Endothelial cell of umbilical vein (primary cell): Measurements from ENCODE around the gene FOXF1. TPM values are rescaled to one million over a fixed set of nuclear protein-coding genes. Genes with fewer than 3 reads are reported as not detected.

ENCODE experiments used
- BruUV-seq: library from RNA; stranded (reverse); fragments of 400-500 nt; replicated peaks from 2 replicates; lab custom pipeline; 2021; lab: Mats Ljungman, UMichigan
- CTCF ChIA-PET: fragments of 300-600, 350-600 bp; sonication (Branson Sonifier 250); formaldehyde crosslinking; loops from one replicate; lab custom pipeline; 2021; ENCODE audit warnings: antibody characterized with exemption, inconsistent platforms; lab: Charles Lee
- POLR2A ChIA-PET: fragments of 300-600, 350-600 bp; sonication (Branson Sonifier 250); formaldehyde crosslinking; loops from one replicate; lab custom pipeline; 2021; ENCODE audit warnings: antibody characterized with exemption, inconsistent platforms; lab: Charles Lee
- DNase-seq: peaks from one replicate; pipeline ENCODE4 v3.0.0-alpha.2; 2011; ENCODE audit warnings: low read depth, low spot score
- FAIRE-seq: peaks from 2 replicates; lab custom pipeline; 2011; peaks lifted over from hg19 to GRCh38; lab: Jason Lieb, UNC
- H2AFZ ChIP-seq: 2 replicates; pipeline ENCODE4 v1.6.0; 2012; ENCODE audit warnings: low read depth, low read length, control low read depth, inconsistent platforms
- H3K27ac ChIP-seq: 2 replicates; pipeline ENCODE4 v1.5.1; 2011; ENCODE audit warnings: low read depth, mild to moderate bottlenecking, control low read depth, low read length, moderate library complexity; ENCODE audit not compliant: insufficient read depth
- H3K27me3 ChIP-seq, 2 experiments: 2 replicates each; pipeline versions ENCODE4 v1.6.0 to v1.6.1; 2011; ENCODE audit warnings: low read length in 2 of 2, mixed read lengths in 1 of 2; ENCODE audit not compliant: control insufficient read depth in 2 of 2, insufficient read depth in 2 of 2
- H3K36me3 ChIP-seq, 2 experiments: 2 replicates in 1 of 2; 3 replicates in 1 of 2; pipeline ENCODE4 v1.5.1; 2011; ENCODE audit warnings: low read length in 2 of 2, mild to moderate bottlenecking in 1 of 2, moderate library complexity in 1 of 2; ENCODE audit not compliant: control insufficient read depth in 2 of 2, insufficient read depth in 2 of 2; ENCODE audit errors: extremely low read depth in 1 of 2
- H3K4me1 ChIP-seq: 3 replicates; pipeline ENCODE4 v1.5.1; 2011; ENCODE audit warnings: mild to moderate bottlenecking, low read length; ENCODE audit not compliant: control insufficient read depth, insufficient read depth; ENCODE audit errors: extremely low read depth
- H3K4me2 ChIP-seq: 2 replicates; pipeline ENCODE4 v1.6.1; 2011; ENCODE audit warnings: low read length, control low read depth, mixed read lengths; ENCODE audit not compliant: insufficient read depth
- H3K4me3 ChIP-seq, 3 experiments: fragments of 200-600 bp in 1 of 3; sonication (generic), shearing (Covaris generic) in 1 of 3; replicated peaks in 1 of 3; 2 replicates each; pipeline ENCODE4 v1.5.1; 2011 to 2016; ENCODE audit warnings: control low read depth in 3 of 3, low read length in 3 of 3, mild to moderate bottlenecking in 2 of 3, inconsistent platforms in 1 of 3, low read depth in 1 of 3, moderate library complexity in 1 of 3; ENCODE audit not compliant: insufficient read depth in 1 of 3
- H3K79me2 ChIP-seq: 2 replicates; pipeline ENCODE4 v1.6.0; 2012; ENCODE audit warnings: low read length, inconsistent platforms; ENCODE audit not compliant: control insufficient read depth, insufficient read depth
- H3K9ac ChIP-seq: replicated peaks from 2 replicates; pipeline ENCODE3; 2011; ENCODE audit warnings: low read length, control low read depth; ENCODE audit not compliant: insufficient read depth; ENCODE audit errors: extremely low read depth
- H3K9me1 ChIP-seq: replicated peaks from 3 replicates; pipeline ENCODE4 v1.6.0; 2011; ENCODE audit warnings: mild to moderate bottlenecking, low read length; ENCODE audit not compliant: control insufficient read depth, insufficient read depth; ENCODE audit errors: extremely low read depth
- H3K9me3 ChIP-seq: replicated peaks from 2 replicates; pipeline ENCODE4 v1.5.1; 2012; ENCODE audit warnings: low read length, inconsistent platforms; ENCODE audit not compliant: control insufficient read depth, insufficient read depth
- H4K20me1 ChIP-seq: replicated peaks from 2 replicates; pipeline ENCODE3; 2011; ENCODE audit warnings: mild to moderate bottlenecking, low read length; ENCODE audit not compliant: control insufficient read depth, insufficient read depth; ENCODE audit errors: extremely low read depth
- EZH2 ChIP-seq: IDR thresholded peaks from 2 replicates; pipeline ENCODE4 v1.6.1; 2012; ENCODE audit warnings: borderline replicate concordance, low read depth, mild to moderate bottlenecking, moderate library complexity, low read length, inconsistent platforms; ENCODE audit not compliant: severe bottlenecking
- FOS ChIP-seq: IDR thresholded peaks from 2 replicates; pipeline ENCODE4 v1.6.1; 2011; ENCODE audit warnings: mild to moderate bottlenecking, low read length, moderate library complexity, borderline replicate concordance; ENCODE audit not compliant: insufficient read depth
- GATA2 ChIP-seq: IDR thresholded peaks from 2 replicates; pipeline ENCODE4 v1.7.0; 2011; ENCODE audit warnings: low read depth, mild to moderate bottlenecking, moderate library complexity, mixed read lengths, low read length; ENCODE audit not compliant: insufficient read length, insufficient read depth
- JUN ChIP-seq: IDR thresholded peaks from 2 replicates; pipeline ENCODE4 v1.6.1; 2011; ENCODE audit warnings: borderline replicate concordance, low read depth; ENCODE audit not compliant: insufficient read length, insufficient read depth
- MYC ChIP-seq: IDR thresholded peaks from one replicate; pipeline ENCODE4 v1.6.1; 2011; ENCODE audit warnings: mild to moderate bottlenecking, low read depth, low read length
- POLR2A ChIP-seq: IDR thresholded peaks from 2 replicates; pipeline ENCODE4 v1.6.1; 2012; ENCODE audit warnings: low read depth, mild to moderate bottlenecking, control low read depth, low read length
- POLR2AphosphoS5 ChIP-seq: IDR thresholded peaks from 2 replicates; pipeline ENCODE4 v1.6.1; 2012; ENCODE audit warnings: low read depth, mild to moderate bottlenecking, control low read depth, low read length, moderate library complexity; ENCODE audit not compliant: insufficient read depth
- dilution Hi-C: fragments of 300-500 bp; cut with MboI; formaldehyde crosslinking; loops from one replicate; pipeline ENCODE4 v1.15.0; 2019; ENCODE audit warnings: low sequenced_read_pairs; ENCODE audit not compliant: extremely low pct_ligation_motif_present
- intact Hi-C: fragments of 100-400 bp; cut with micrococcal nuclease; formaldehyde crosslinking; loops from one replicate; pipeline ENCODE4 v1.10.0; 2022
- polyA plus RNA-seq, 4 experiments: library from polyadenylated mRNA; depleted of rRNA in 3 of 4; stranded (reverse) in 3 of 4; unstranded in 1 of 4; fragments of >200 nt; gene quantifications; 2 replicates each; pipeline versions ENCODE4 v1.2.1 to v1.2.3, GENCODE V29; 2011 to 2012; ENCODE audit warnings: missing spikeins in 1 of 4
- total RNA-seq: library from RNA; stranded (reverse); gene quantifications from 2 replicates; pipeline ENCODE4 v1.2.3, GENCODE V29; 2021
- TF ChIP-seq, protein P1 (sequence below): IDR thresholded peaks from 2 replicates; pipeline ENCODE4 v1.6.1; 2011; ENCODE audit not compliant: insufficient read depth, insufficient read length
- TF ChIP-seq, protein P2 (sequence below), 2 donors: IDR thresholded peaks; 1 replicate in 1 of 2; 2 replicates in 1 of 2; pipeline ENCODE4 v1.5.1; 2011; ENCODE audit warnings: low read length in 2 of 2, mild to moderate bottlenecking in 2 of 2, moderate library complexity in 2 of 2, control low read depth in 1 of 2, inconsistent platforms in 1 of 2, low read depth in 1 of 2; ENCODE audit not compliant: insufficient read depth in 1 of 2; ENCODE audit errors: extremely low read depth in 1 of 2

The FOXF1 gene
- total and polyA plus RNA-seq, 2 donors (not counting 3 experiments of a cell fraction or from before 2014, with no cell fraction given) = 1.0 to 1.1 TPM

DNA sequence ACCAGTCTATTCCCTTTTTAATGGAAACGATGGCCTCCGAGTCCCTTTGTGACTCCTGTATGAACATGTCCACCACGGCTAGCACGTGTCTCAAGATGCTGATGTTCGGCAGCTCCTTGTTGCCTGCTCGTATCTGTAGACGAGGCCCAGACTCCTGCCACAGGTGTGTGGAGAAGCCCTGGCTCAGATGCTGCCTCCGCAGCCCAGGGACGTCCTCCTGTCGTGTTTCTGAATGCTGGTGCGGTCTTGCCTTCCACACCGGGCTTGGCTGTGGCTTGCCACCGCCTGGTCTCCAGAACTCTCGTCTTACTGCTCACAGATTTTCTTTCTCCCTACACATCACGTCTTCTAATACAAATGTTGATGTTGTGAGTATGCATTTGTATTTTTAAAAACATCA is 17.0 kb downstream of the FOXF1 start:
- no peak for DNase-seq
- no peak overlapping the region for H3K4me3 ChIP-seq
- no peaks in the 10 kb centered on the region for H3K79me2 ChIP-seq
- H3K9me1 ChIP-seq = no peaks in the 10 kb centered on the region
- ChIA-PET POLR2A (no interaction called here), CTCF (interaction anchor here (2.7 kb wide), 1 partner anchor 10 kb away, joined by 10 read pairs; no protein-coding TSS in a partner anchor)
- no peaks in the 10 kb centered on the region for H3K4me1 ChIP-seq
- no peak overlapping the region for H2AFZ ChIP-seq
- H3K9ac ChIP-seq = no peak overlapping the region
- no peak overlapping the region for H3K4me2 ChIP-seq
- no peak overlapping the region for H3K27ac ChIP-seq
- no TSS peak for BruUV-seq
- intact Hi-C loops (no loop called here), dilution Hi-C loops (no loop called here)
- H3K9me3 ChIP-seq = no peaks in the 10 kb centered on the region
- H3K36me3 ChIP-seq = no peaks in the 10 kb centered on the region
- FAIRE-seq = no peak
- H3K27me3 ChIP-seq = no peaks in the 10 kb centered on the region
- no peak for TF ChIP-seq GATA2
- TF ChIP-seq POLR2A = no peak
- TF ChIP-seq, protein P1, sequence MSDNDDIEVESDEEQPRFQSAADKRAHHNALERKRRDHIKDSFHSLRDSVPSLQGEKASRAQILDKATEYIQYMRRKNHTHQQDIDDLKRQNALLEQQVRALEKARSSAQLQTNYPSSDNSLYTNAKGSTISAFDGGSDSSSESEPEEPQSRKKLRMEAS = no peak
- no peak for TF ChIP-seq EZH2
- no peak for TF ChIP-seq FOS
- TF ChIP-seq MYC = no peak
- TF ChIP-seq POLR2AphosphoS5 = no peak
- TF ChIP-seq, protein P2, sequence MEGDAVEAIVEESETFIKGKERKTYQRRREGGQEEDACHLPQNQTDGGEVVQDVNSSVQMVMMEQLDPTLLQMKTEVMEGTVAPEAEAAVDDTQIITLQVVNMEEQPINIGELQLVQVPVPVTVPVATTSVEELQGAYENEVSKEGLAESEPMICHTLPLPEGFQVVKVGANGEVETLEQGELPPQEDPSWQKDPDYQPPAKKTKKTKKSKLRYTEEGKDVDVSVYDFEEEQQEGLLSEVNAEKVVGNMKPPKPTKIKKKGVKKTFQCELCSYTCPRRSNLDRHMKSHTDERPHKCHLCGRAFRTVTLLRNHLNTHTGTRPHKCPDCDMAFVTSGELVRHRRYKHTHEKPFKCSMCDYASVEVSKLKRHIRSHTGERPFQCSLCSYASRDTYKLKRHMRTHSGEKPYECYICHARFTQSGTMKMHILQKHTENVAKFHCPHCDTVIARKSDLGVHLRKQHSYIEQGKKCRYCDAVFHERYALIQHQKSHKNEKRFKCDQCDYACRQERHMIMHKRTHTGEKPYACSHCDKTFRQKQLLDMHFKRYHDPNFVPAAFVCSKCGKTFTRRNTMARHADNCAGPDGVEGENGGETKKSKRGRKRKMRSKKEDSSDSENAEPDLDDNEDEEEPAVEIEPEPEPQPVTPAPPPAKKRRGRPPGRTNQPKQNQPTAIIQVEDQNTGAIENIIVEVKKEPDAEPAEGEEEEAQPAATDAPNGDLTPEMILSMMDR (IDR thresholded peaks at IDR 0.05; ENCODE audit: extremely low read depth in 1 of 2, insufficient read depth in 1 of 2, low read depth in 1 of 2, low read length in 2 of 2) = no peak
- no peak for TF ChIP-seq JUN
- H4K20me1 ChIP-seq = no peaks in the 10 kb centered on the region
